Keratinocyte (primary cell): ENCODE measurements around the gene MLX. TPM values are rescaled to one million over a fixed set of nuclear protein-coding genes. Genes with fewer than 3 reads are reported as not detected.
A peak's percentile ranks its signal among the peaks of the same experiment; 100 is the strongest.

Experiments used
- DNase-seq: peaks from one replicate; pipeline ENCODE4 v3.0.0-alpha.2; 2011; ENCODE audit warnings: low read depth, missing footprints, low spot score
- FAIRE-seq: peaks from 2 replicates; lab custom pipeline; 2011; peaks lifted over from hg19 to GRCh38; lab: Jason Lieb, UNC
- H2AFZ ChIP-seq: 2 replicates; pipeline ENCODE4 v1.6.0; 2012; ENCODE audit warnings: low read length, control low read depth, inconsistent platforms; ENCODE audit not compliant: control insufficient read depth
- H3K27ac ChIP-seq: 2 replicates; pipeline ENCODE4 v1.5.1; 2011; ENCODE audit warnings: low read length; ENCODE audit not compliant: control insufficient read depth, insufficient read depth
- H3K27me3 ChIP-seq: 3 replicates; pipeline ENCODE4 v1.6.0; 2011; ENCODE audit warnings: low read length; ENCODE audit not compliant: control insufficient read depth, insufficient read depth; ENCODE audit errors: extremely low read depth
- H3K36me3 ChIP-seq, 2 experiments: 2 replicates in 1 of 2; 3 replicates in 1 of 2; pipeline ENCODE4 v1.5.1; 2011; ENCODE audit warnings: low read length in 2 of 2, mild to moderate bottlenecking in 1 of 2; ENCODE audit not compliant: control insufficient read depth in 2 of 2, insufficient read depth in 2 of 2; ENCODE audit errors: extremely low read depth in 1 of 2
- H3K4me1 ChIP-seq: 3 replicates; pipeline ENCODE4 v1.5.1; 2011; ENCODE audit warnings: low read length; ENCODE audit not compliant: control insufficient read depth, insufficient read depth; ENCODE audit errors: extremely low read depth
- H3K4me2 ChIP-seq: 3 replicates; pipeline ENCODE4 v1.6.0; 2011; ENCODE audit warnings: low read depth, low read length; ENCODE audit not compliant: control insufficient read depth, insufficient read depth; ENCODE audit errors: extremely low read depth
- H3K4me3 ChIP-seq, 3 experiments: fragments of 200-600 bp in 1 of 3; sonication (generic) in 1 of 3; 2 replicates in 2 of 3; 3 replicates in 1 of 3; pipeline ENCODE4 v1.5.1; 2011 to 2016; ENCODE audit warnings: low read length in 3 of 3, mild to moderate bottlenecking in 3 of 3, control low read depth in 2 of 3, inconsistent platforms in 1 of 3, low read depth in 1 of 3, mixed read lengths in 1 of 3, mixed run types in 1 of 3, moderate library complexity in 1 of 3; ENCODE audit not compliant: control insufficient read depth in 2 of 3, insufficient read depth in 2 of 3; ENCODE audit errors: extremely low read depth in 1 of 3
- H3K79me2 ChIP-seq: 2 replicates; pipeline ENCODE4 v1.6.0; 2012; ENCODE audit warnings: low read length; ENCODE audit not compliant: control insufficient read depth, insufficient read depth
- H3K9ac ChIP-seq: 3 replicates; pipeline ENCODE4 v1.6.0; 2011; ENCODE audit warnings: low read length; ENCODE audit not compliant: control insufficient read depth, insufficient read depth; ENCODE audit errors: extremely low read depth
- H3K9me1 ChIP-seq: 3 replicates; pipeline ENCODE4 v1.6.0; 2011; ENCODE audit warnings: low read length; ENCODE audit not compliant: control insufficient read depth, insufficient read depth; ENCODE audit errors: extremely low read depth
- H3K9me3 ChIP-seq: 2 replicates; pipeline ENCODE4 v1.5.1; 2012; ENCODE audit warnings: low read depth, low read length; ENCODE audit not compliant: control insufficient read depth
- H4K20me1 ChIP-seq: 3 replicates; pipeline ENCODE4 v1.6.0; 2011; ENCODE audit warnings: low read length; ENCODE audit not compliant: control insufficient read depth, insufficient read depth; ENCODE audit errors: extremely low read depth
- CTCF ChIP-seq, 3 experiments: IDR thresholded peaks in 1 of 3; conservative IDR thresholded peaks in 1 of 3; optimal IDR thresholded peaks in 1 of 3; 2 replicates in 2 of 3; 3 replicates in 1 of 3; pipeline versions ENCODE3 to v1.5.1; 2011; ENCODE audit warnings: low read length in 3 of 3, mild to moderate bottlenecking in 3 of 3, moderate library complexity in 2 of 3, control low read depth in 1 of 3, inconsistent platforms in 1 of 3; ENCODE audit not compliant: insufficient read depth in 2 of 3; ENCODE audit errors: extremely low read depth in 1 of 3
- EZH2 ChIP-seq: IDR thresholded peaks from one replicate; pipeline ENCODE4 v1.6.1; 2012; ENCODE audit warnings: inconsistent platforms, mild to moderate bottlenecking, low read length, moderate library complexity
- dilution Hi-C: fragments of 300-500 bp; cut with MboI; formaldehyde crosslinking; loops from one replicate; pipeline ENCODE4 v1.7.0; 2020; ENCODE audit warnings: low sequenced_read_pairs; ENCODE audit not compliant: extremely low pct_ligation_motif_present
- polyA plus RNA-seq, 5 experiments: library from polyadenylated mRNA; depleted of rRNA in 3 of 5; stranded (reverse) in 3 of 5; stranded (forward) in 1 of 5; unstranded in 1 of 5; fragments of >200 nt; gene quantifications; 1 replicate in 1 of 5; 2 replicates in 3 of 5; 3 replicates in 1 of 5; pipeline versions ENCODE4 v1.2.1 to v1.2.3, GENCODE V29; 2011 to 2012; ENCODE audit warnings: missing spikeins in 2 of 5, low read depth in 1 of 5, low replicate concordance in 1 of 5

Gene MLX
- polyA plus RNA-seq, 1 donor (not counting 4 experiments of a cell fraction or from before 2014, with no cell fraction given), result 39.2 TPM

- Histone ChIP-seq H3K79me2 (peaks cover 13% of the 10 kb centered on the region), H3K9me3 (no peaks in the 10 kb centered on the region), H3K36me3 (no peaks in the 10 kb centered on the region), H4K20me1 (no peaks in the 10 kb centered on the region), H3K27ac (peak overlapping the region; percentile 54), H2AFZ (peak overlapping the region; percentile 82), H3K9ac (peak overlapping the region; percentile 78), H3K4me2 (peak overlapping the region; percentile 86), H3K4me1 (peaks cover 18% of the 10 kb centered on the region), H3K27me3 (no peaks in the 10 kb centered on the region), H3K4me3 (peak overlapping the region; percentile 71 to 82 (median 80)), H3K9me1 (no peaks in the 10 kb centered on the region)
- TF ChIP-seq EZH2, result no peak
- peak in 1 of 3 experiments; percentile 3 for TF ChIP-seq CTCF (optimal IDR thresholded peaks at IDR 0.05 in 1 of 3, IDR thresholded peaks at IDR 0.05 in 1 of 3, conservative IDR thresholded peaks at IDR 0.05 in 1 of 3; ENCODE audit: extremely low read depth in 1 of 3, insufficient read depth in 2 of 3, low read length in 3 of 3)
- FAIRE-seq (no peak), DNase-seq (no peak)
- dilution Hi-C loops, result no loop called here
Observed at GRCh38 chr17:42554250-42555121, 12.4 kb upstream of the MLX start.

- H3K9me3 ChIP-seq, result no peaks in the 10 kb centered on the region
Observed at GRCh38 chr17:42555122-42555622, 11.7 kb upstream of the MLX start.

More at GRCh38 chr17:42555122-42555622, 11.7 kb upstream of the MLX start:
- no peak for TF ChIP-seq CTCF (optimal IDR thresholded peaks at IDR 0.05 in 1 of 3, IDR thresholded peaks at IDR 0.05 in 1 of 3, conservative IDR thresholded peaks at IDR 0.05 in 1 of 3; ENCODE audit: extremely low read depth in 1 of 3, insufficient read depth in 2 of 3, low read length in 3 of 3)
- TF ChIP-seq EZH2, result no peak
- H3K9me1 ChIP-seq, result no peaks in the 10 kb centered on the region
- H3K4me3 ChIP-seq, result peak overlapping the region; percentile 71 to 82 (median 80)
- no peaks in the 10 kb centered on the region for H4K20me1 ChIP-seq
- H3K27me3 ChIP-seq, result no peaks in the 10 kb centered on the region
- H3K4me2 ChIP-seq, result peak overlapping the region; percentile 86
- no peaks in the 10 kb centered on the region for H3K36me3 ChIP-seq
- H2AFZ ChIP-seq, result peak overlapping the region; percentile 82
- DNase-seq, result no peak
- dilution Hi-C loops, result no loop called here
- peaks cover 13% of the 10 kb centered on the region for H3K79me2 ChIP-seq
- H3K9ac ChIP-seq, result peak overlapping the region; percentile 78
- FAIRE-seq, result no peak
- peaks cover 18% of the 10 kb centered on the region for H3K4me1 ChIP-seq
- peak overlapping the region; percentile 54 for H3K27ac ChIP-seq
